HEK293 (cell line): Measurements from ENCODE around the gene NEMP1.

Experiments
- CTCF ChIA-PET: fragments of 350-600 bp; formaldehyde crosslinking; extraction: SDS; loops from one replicate; lab custom pipeline; 2021; ENCODE audit warnings: antibody characterized with exemption; lab: Yijun Ruan, JAX
- POLR2A ChIA-PET: fragments of 300-600 bp; formaldehyde crosslinking; extraction: SDS; loops from one replicate; lab custom pipeline; 2020; ENCODE audit warnings: antibody characterized with exemption, inconsistent platforms; lab: Yijun Ruan, JAX
- H3K27ac ChIP-seq: fragments of 200-500 bp; sonication (Bioruptor generic); 2 replicates; pipeline ENCODE4 v1.5.1; 2014; ENCODE audit warnings: low read depth, low read length, control low read depth, inconsistent platforms; ENCODE audit errors: extremely low read depth
- H3K36me3 ChIP-seq, 2 experiments: fragments of 200-500 bp in 1 of 2; sonication (Bioruptor generic) in 1 of 2; 1 replicate in 1 of 2; 2 replicates in 1 of 2; pipeline ENCODE4 v1.5.1; 2014 to 2017; ENCODE audit warnings: inconsistent platforms in 2 of 2, low read length in 2 of 2; ENCODE audit not compliant: control insufficient read depth in 2 of 2, insufficient read depth in 1 of 2
- H3K4me1 ChIP-seq: fragments of 200-500 bp; sonication (Bioruptor generic); 2 replicates; pipeline ENCODE4 v1.5.1; 2014; ENCODE audit warnings: mild to moderate bottlenecking, low read length, inconsistent platforms; ENCODE audit not compliant: control insufficient read depth, insufficient read depth
- H3K4me3 ChIP-seq: 2 replicates; pipeline ENCODE4 v1.5.1; 2011; ENCODE audit warnings: low read depth, mild to moderate bottlenecking, control low read depth, low read length, moderate library complexity
- H3K9me3 ChIP-seq: fragments of 200-500 bp; sonication (Bioruptor generic); 2 replicates; pipeline ENCODE4 v1.5.1; 2014; ENCODE audit warnings: low read depth, low read length, inconsistent platforms; ENCODE audit not compliant: control insufficient read depth, insufficient read depth
- GFI1B ChIP-seq: fragments of 450-650 bp; formaldehyde crosslinking; IDR thresholded peaks from 2 replicates; pipeline ENCODE4 v1.5.1; 2016; ENCODE audit warnings: missing biosample characterization, missing genetic modification characterization
- REST ChIP-seq: fragments of 450-650 bp; formaldehyde crosslinking; IDR thresholded peaks from 2 replicates; pipeline ENCODE4 v1.5.1; 2016; ENCODE audit warnings: missing biosample characterization, missing genetic modification characterization
- SP2 ChIP-seq: fragments of 450-650 bp; formaldehyde crosslinking; IDR thresholded peaks from 2 replicates; pipeline ENCODE4 v1.5.1; 2016; ENCODE audit warnings: missing biosample characterization, missing genetic modification characterization
- ZFP41 ChIP-seq: fragments of 450-650 bp; formaldehyde crosslinking; IDR thresholded peaks from 2 replicates; pipeline ENCODE4 v1.5.1; 2016; ENCODE audit warnings: missing biosample characterization, missing genetic modification characterization, borderline replicate concordance
- ZNF549 ChIP-seq: fragments of 450-650 bp; IDR thresholded peaks from 2 replicates; pipeline ENCODE4 v1.5.1; 2018; ENCODE audit warnings: missing biosample characterization, missing genetic modification characterization, mild to moderate bottlenecking, inconsistent platforms, moderate library complexity
- ZNF561 ChIP-seq: fragments of 450-650 bp; IDR thresholded peaks from 2 replicates; pipeline ENCODE4 v1.5.1; 2018; ENCODE audit warnings: missing biosample characterization, missing genetic modification characterization, borderline replicate concordance
- ZNF658 ChIP-seq: fragments of 450-650 bp; formaldehyde crosslinking; IDR thresholded peaks from 2 replicates; pipeline ENCODE4; 2016; ENCODE audit warnings: missing biosample characterization, missing genetic modification characterization
- ZSCAN5A ChIP-seq: fragments of 450-650 bp; formaldehyde crosslinking; IDR thresholded peaks from 2 replicates; pipeline ENCODE4 v1.5.1; 2016; ENCODE audit warnings: missing biosample characterization, missing genetic modification characterization
- TF ChIP-seq, protein P1 (sequence below): fragments of 450-650 bp; formaldehyde crosslinking; IDR thresholded peaks from 2 replicates; pipeline ENCODE4 v1.5.1; 2016; ENCODE audit warnings: missing biosample characterization, missing genetic modification characterization, borderline replicate concordance
- TF ChIP-seq, protein P2 (sequence below): fragments of 450-650 bp; formaldehyde crosslinking; IDR thresholded peaks from 2 replicates; pipeline ENCODE4 v1.5.1; 2016; ENCODE audit warnings: missing biosample characterization, missing genetic modification characterization

Gene NEMP1

GRCh38 chr12:57051011-57051410 lies 27.6 kb downstream of the NEMP1 start (continued):
- TF ChIP-seq, protein P1, sequence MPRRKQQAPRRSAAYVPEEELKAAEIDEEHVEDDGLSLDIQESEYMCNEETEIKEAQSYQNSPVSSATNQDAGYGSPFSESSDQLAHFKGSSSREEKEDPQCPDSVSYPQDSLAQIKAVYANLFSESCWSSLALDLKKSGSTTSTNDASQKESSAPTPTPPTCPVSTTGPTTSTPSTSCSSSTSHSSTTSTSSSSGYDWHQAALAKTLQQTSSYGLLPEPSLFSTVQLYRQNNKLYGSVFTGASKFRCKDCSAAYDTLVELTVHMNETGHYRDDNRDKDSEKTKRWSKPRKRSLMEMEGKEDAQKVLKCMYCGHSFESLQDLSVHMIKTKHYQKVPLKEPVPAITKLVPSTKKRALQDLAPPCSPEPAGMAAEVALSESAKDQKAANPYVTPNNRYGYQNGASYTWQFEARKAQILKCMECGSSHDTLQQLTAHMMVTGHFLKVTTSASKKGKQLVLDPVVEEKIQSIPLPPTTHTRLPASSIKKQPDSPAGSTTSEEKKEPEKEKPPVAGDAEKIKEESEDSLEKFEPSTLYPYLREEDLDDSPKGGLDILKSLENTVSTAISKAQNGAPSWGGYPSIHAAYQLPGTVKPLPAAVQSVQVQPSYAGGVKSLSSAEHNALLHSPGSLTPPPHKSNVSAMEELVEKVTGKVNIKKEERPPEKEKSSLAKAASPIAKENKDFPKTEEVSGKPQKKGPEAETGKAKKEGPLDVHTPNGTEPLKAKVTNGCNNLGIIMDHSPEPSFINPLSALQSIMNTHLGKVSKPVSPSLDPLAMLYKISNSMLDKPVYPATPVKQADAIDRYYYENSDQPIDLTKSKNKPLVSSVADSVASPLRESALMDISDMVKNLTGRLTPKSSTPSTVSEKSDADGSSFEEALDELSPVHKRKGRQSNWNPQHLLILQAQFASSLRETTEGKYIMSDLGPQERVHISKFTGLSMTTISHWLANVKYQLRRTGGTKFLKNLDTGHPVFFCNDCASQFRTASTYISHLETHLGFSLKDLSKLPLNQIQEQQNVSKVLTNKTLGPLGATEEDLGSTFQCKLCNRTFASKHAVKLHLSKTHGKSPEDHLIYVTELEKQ (tag by site-specific recombination): no peak
- TF ChIP-seq ZFP41 (no peak), ZNF658 (tag by site-specific recombination) (no peak), GFI1B (tag by site-specific recombination) (no peak), ZNF549 (tag by site-specific recombination) (no peak), ZNF561 (no peak), REST (no peak), ZSCAN5A (tag by site-specific recombination) (no peak), SP2 (tag by site-specific recombination) (no peak)

DNA sequence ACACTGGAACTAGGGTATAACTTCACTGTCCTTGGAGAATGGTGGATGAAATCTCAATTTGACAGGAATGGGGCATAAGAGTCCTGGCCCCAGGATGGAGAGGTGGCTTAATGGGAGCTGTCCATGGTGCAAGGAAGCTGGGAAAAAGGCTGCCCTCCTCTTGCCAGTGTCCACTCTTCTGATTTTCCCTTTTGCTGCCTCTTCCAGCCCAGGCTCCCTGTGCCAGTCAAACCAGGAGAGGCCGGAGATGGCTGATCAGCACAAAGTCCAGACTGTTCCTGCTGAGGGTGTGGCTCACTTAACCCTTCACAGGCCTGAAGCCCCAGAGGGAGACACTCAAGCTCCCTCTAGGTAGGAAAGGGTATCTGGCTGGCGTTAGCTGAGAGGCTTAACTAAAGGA lies 28.7 kb downstream of the NEMP1 start, which contains the start of gene MYO1A:
Gene MYO1A, minus strand, starts transcription at position 240 of the 400 bp plus-strand sequence. CDS start 1,806 bp downstream, outside the sequence.
- Histone ChIP-seq H3K4me3 (no peak within 1 kb of the TSS), H3K27ac (no peak within 1 kb of the TSS), H3K36me3 (no peaks in the 10 kb centered on the region; a peak in 1 of 3 replicates), H3K4me1 (no peaks in the 10 kb centered on the region)
- CTCF ChIA-PET: interaction anchor here (0.6 to 4.3 kb wide), 9 partner anchors 11 to 62 kb away, joined by 3 to 15 read pairs (median 5); partner anchors contain the start of gene STAT6
- peak; percentile 97 for TF ChIP-seq REST
- TF ChIP-seq, protein P2, sequence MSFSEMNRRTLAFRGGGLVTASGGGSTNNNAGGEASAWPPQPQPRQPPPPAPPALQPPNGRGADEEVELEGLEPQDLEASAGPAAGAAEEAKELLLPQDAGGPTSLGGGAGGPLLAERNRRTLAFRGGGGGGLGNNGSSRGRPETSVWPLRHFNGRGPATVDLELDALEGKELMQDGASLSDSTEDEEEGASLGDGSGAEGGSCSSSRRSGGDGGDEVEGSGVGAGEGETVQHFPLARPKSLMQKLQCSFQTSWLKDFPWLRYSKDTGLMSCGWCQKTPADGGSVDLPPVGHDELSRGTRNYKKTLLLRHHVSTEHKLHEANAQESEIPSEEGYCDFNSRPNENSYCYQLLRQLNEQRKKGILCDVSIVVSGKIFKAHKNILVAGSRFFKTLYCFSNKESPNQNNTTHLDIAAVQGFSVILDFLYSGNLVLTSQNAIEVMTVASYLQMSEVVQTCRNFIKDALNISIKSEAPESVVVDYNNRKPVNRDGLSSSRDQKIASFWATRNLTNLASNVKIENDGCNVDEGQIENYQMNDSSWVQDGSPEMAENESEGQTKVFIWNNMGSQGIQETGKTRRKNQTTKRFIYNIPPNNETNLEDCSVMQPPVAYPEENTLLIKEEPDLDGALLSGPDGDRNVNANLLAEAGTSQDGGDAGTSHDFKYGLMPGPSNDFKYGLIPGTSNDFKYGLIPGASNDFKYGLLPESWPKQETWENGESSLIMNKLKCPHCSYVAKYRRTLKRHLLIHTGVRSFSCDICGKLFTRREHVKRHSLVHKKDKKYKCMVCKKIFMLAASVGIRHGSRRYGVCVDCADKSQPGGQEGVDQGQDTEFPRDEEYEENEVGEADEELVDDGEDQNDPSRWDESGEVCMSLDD (tag by site-specific recombination): no peak
- TF ChIP-seq, all 188 proteins: peak for 1
- no peaks in the 10 kb centered on the region for H3K9me3 ChIP-seq
- POLR2A ChIA-PET: interaction anchor here (1.0 kb wide), 1 partner anchor 38 kb away, joined by 7 read pairs; no protein-coding TSS in a partner anchor
